Measurements from ENCODE around the gene PRSS12. TPM values are rescaled to one million over a fixed set of nuclear protein-coding genes. Genes with fewer than 3 reads are reported as not detected.
"Not testable (repeated sequence)": the region's sequence is repeated elsewhere in the genome, so short reads cannot be mapped to it uniquely, and the experiment has no call there.

Gene PRSS12
- total RNA-seq, 1 donor from 2014 or later: 15.0 TPM

DNA sequence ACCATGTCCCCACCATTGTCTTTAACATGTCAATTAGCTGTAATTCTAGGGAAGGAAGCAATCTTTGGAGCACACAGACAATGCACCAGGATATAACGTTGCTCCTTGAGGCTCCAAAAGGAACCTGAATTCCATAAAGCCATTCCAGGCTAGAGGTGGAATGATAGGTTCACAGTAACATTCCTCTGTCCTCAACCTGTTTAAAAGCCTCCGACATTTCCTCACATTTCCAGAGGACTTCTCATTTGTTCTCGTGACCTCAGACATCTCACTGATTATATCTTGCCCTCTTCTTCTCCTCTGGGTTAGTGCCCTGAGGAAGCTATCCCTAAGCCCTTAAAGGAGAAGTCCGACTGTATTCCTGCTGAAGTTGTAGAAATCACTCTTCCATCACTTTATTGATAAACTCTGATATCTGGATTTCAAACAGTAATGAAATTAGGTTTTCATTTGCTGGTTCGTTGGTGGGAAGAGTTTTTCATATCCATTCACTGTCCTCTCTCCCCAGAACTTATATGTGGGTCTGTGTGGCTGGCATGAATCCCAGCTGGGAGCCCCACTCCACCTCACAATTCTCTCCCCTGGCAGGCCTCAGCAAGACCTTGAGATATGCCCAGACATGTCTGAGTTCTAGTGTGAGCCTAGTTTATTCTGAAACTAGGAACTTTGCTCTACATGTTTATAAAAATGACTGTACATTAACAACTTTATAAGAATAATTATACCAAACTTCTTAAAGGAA, 44.2 kb upstream of the PRSS12 start:
- Histone ChIP-seq H3K27me3 (no peaks in the 10 kb centered on the region), H3K36me3 (no peaks in the 10 kb centered on the region), H3K9me3 (no peaks in the 10 kb centered on the region), H3K27ac (no peak overlapping the region), H3K4me1 (peaks cover 13% of the 10 kb centered on the region), H3K4me3 (no peak overlapping the region)
- DNase-seq (ENCODE audit: extremely low spot score in 2 of 2): no peak
- intact Hi-C loops (cut with DNase I): no loop called here
- no peak for TF ChIP-seq POLR2AphosphoS5 (IDR thresholded peaks at IDR 0.05; ENCODE audit: insufficient read depth in 1 of 2, low read depth in 1 of 2)
- TF ChIP-seq, protein P1, sequence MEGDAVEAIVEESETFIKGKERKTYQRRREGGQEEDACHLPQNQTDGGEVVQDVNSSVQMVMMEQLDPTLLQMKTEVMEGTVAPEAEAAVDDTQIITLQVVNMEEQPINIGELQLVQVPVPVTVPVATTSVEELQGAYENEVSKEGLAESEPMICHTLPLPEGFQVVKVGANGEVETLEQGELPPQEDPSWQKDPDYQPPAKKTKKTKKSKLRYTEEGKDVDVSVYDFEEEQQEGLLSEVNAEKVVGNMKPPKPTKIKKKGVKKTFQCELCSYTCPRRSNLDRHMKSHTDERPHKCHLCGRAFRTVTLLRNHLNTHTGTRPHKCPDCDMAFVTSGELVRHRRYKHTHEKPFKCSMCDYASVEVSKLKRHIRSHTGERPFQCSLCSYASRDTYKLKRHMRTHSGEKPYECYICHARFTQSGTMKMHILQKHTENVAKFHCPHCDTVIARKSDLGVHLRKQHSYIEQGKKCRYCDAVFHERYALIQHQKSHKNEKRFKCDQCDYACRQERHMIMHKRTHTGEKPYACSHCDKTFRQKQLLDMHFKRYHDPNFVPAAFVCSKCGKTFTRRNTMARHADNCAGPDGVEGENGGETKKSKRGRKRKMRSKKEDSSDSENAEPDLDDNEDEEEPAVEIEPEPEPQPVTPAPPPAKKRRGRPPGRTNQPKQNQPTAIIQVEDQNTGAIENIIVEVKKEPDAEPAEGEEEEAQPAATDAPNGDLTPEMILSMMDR (IDR thresholded peaks at IDR 0.05): no peak

DNA sequence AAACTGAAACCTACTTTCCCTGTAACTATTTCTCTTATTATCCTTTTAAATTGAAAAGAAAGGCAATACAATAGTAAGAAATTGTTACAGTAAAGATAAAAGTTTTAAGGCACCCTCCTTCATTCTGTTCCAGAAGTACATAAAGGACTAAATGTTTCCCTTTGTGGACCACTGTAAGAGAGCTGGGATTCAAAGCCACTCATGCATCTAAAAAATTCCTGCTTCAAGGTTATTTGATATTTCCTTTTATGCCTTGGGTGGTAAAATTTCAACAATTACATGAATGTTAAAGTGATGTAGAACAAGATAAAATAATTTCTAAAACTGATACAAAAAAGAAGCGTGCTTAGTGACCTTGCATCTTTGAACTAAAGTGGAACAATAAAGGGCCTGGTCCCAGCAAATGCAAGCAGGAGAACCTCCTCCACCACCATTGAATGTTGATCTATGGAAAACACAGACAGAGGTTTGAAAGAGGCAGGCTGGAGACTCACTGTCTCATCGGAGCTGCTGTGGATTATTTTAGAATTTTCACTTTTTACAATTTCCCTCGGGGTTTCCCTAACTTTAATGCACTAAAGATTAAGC, 42.3 kb upstream of the PRSS12 start:
- no peak for DNase-seq (ENCODE audit: extremely low spot score in 2 of 2)
- H3K4me3 ChIP-seq: no peak overlapping the region
- TF ChIP-seq POLR2A (IDR thresholded peaks at IDR 0.05) (no peak), POLR2AphosphoS5 (IDR thresholded peaks at IDR 0.05; ENCODE audit: insufficient read depth in 1 of 2, low read depth in 1 of 2) (no peak)
- TF ChIP-seq, protein P1 (IDR thresholded peaks at IDR 0.05): no peak
- no peaks in the 10 kb centered on the region for H3K27me3 ChIP-seq
- H3K9me3 ChIP-seq: no peaks in the 10 kb centered on the region
- peaks cover 13% of the 10 kb centered on the region for H3K4me1 ChIP-seq
- H3K27ac ChIP-seq: no peak overlapping the region
- intact Hi-C loops (cut with DNase I): no loop called here
- no peaks in the 10 kb centered on the region for H3K36me3 ChIP-seq

DNA sequence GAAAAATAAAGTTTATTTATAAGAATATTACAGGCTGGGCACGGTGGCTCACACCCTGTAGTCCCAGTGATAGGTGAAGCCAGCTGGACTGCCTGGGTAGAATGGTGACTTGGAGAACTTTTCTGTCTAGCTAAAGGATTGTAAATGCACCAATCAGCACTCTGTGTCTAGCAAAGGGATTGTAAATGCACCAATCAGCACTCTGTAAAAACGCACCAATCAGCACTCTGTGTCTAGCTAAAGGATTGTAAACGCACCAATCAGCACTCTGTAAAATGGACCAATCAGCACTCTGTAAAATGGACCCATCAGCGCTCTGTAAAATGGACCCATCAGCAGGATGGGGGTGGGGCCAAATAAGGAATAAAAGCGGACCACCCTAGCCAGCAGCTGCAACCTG, 39.7 kb upstream of the PRSS12 start:
- H3K4me1 ChIP-seq; DNase-seq (ENCODE audit: extremely low spot score in 2 of 2); intact Hi-C loops (cut with DNase I); H3K27me3 ChIP-seq; H3K36me3 ChIP-seq; H3K4me3 ChIP-seq; H3K9me3 ChIP-seq; H3K27ac ChIP-seq: not testable (repeated sequence)

DNA sequence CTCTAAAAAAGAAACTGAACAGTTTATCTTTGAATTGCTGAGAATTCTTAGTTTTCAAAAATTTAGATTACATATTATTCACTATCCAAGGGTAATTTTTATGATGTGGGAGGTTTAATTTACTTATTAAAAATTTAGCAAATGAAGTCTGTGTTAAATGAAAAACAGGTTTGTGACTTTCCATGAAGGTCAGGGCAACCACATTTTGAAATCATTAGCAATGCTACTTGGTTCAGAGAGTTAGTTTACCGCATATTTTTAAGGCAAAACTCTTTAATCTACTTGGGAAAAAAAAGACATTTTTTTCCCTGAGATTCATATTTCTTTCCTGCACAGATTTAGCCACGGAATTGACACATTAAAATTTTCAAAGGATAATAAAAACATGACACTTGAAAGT, 37.3 kb upstream of the PRSS12 start:
- no peak for DNase-seq (ENCODE audit: extremely low spot score in 2 of 2)
- Histone ChIP-seq H3K36me3 (no peaks in the 10 kb centered on the region), H3K4me3 (no peak overlapping the region), H3K4me1 (no peaks in the 10 kb centered on the region), H3K27me3 (no peaks in the 10 kb centered on the region), H3K9me3 (no peaks in the 10 kb centered on the region), H3K27ac (peak overlapping the region; percentile 36)
- TF ChIP-seq POLR2A (IDR thresholded peaks at IDR 0.05): no peak
- TF ChIP-seq POLR2AphosphoS5 (IDR thresholded peaks at IDR 0.05; ENCODE audit: insufficient read depth in 1 of 2, low read depth in 1 of 2): no peak
- TF ChIP-seq, protein P1 (IDR thresholded peaks at IDR 0.05): no peak
- intact Hi-C loops (cut with DNase I): no loop called here

DNA sequence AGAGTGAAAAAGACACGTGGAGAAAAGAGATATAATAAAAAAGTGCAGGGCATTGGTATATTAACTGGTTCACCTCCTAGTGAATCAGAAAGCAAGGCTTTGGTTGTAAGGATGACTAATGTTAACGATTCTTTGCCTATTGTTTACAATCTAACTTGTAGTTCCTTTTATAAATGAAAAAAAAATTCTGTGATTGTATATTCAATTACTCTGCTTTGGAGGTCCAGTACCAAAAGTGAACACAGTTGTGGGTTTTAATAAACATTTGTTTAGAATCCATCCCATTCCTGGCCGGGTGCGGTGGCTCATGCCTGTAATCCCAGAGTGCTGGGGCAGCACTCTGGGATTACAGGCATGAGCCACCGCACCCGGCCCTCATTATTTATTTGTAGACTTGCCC, 36.9 kb upstream of the PRSS12 start:
- TF ChIP-seq, protein P1 (IDR thresholded peaks at IDR 0.05): no peak
- TF ChIP-seq POLR2A (IDR thresholded peaks at IDR 0.05): no peak
- no peaks in the 10 kb centered on the region for H3K36me3 ChIP-seq
- no peaks in the 10 kb centered on the region for H3K27me3 ChIP-seq
- H3K9me3 ChIP-seq: no peaks in the 10 kb centered on the region
- no peak for DNase-seq (ENCODE audit: extremely low spot score in 2 of 2)
- no peaks in the 10 kb centered on the region for H3K4me1 ChIP-seq
- H3K27ac ChIP-seq: peak overlapping the region; percentile 36
- no peak overlapping the region for H3K4me3 ChIP-seq
- intact Hi-C loops (cut with DNase I): no loop called here

Measured in vagina (tissue), 2 donors.